Ectodermal cell (in vitro differentiated cells): ENCODE measurements around the gene TREX2.

Experiments
- H3K27ac ChIP-seq: 2 replicates; pipeline ENCODE4 v1.7.0; 2013; ENCODE audit warnings: mild to moderate bottlenecking, low read depth, low read length; ENCODE audit not compliant: insufficient read depth, poor library complexity, severe bottlenecking
- H3K27me3 ChIP-seq: 2 replicates; pipeline ENCODE4 v1.7.0; 2013; ENCODE audit warnings: mild to moderate bottlenecking, low read length; ENCODE audit not compliant: insufficient read depth, control insufficient read depth, poor library complexity, severe bottlenecking
- H3K36me3 ChIP-seq: one replicate; pipeline ENCODE4 v1.7.0; 2013; ENCODE audit warnings: low read length; ENCODE audit not compliant: control insufficient read depth, insufficient read depth
- H3K4me1 ChIP-seq: one replicate; pipeline ENCODE4 v1.7.0; 2013; ENCODE audit warnings: low read length; ENCODE audit not compliant: control insufficient read depth, insufficient read depth
- H3K4me3 ChIP-seq: 2 replicates; pipeline ENCODE4 v1.7.0; 2013; ENCODE audit warnings: low read depth, low read length, control low read depth; ENCODE audit not compliant: insufficient read depth
- H3K9me3 ChIP-seq: 2 replicates; pipeline ENCODE4 v1.7.0; 2013; ENCODE audit warnings: mild to moderate bottlenecking, low read length, moderate library complexity; ENCODE audit not compliant: control insufficient read depth
- WGBS, 2 experiments: methylation state at CpG; one replicate each; pipeline ENCODE4 v1.1.7; 2013; ENCODE audit warnings: missing lambda C conversion rate in 2 of 2; 5-methylcytosine and 5-hydroxymethylcytosine counted together

Gene TREX2

DNA sequence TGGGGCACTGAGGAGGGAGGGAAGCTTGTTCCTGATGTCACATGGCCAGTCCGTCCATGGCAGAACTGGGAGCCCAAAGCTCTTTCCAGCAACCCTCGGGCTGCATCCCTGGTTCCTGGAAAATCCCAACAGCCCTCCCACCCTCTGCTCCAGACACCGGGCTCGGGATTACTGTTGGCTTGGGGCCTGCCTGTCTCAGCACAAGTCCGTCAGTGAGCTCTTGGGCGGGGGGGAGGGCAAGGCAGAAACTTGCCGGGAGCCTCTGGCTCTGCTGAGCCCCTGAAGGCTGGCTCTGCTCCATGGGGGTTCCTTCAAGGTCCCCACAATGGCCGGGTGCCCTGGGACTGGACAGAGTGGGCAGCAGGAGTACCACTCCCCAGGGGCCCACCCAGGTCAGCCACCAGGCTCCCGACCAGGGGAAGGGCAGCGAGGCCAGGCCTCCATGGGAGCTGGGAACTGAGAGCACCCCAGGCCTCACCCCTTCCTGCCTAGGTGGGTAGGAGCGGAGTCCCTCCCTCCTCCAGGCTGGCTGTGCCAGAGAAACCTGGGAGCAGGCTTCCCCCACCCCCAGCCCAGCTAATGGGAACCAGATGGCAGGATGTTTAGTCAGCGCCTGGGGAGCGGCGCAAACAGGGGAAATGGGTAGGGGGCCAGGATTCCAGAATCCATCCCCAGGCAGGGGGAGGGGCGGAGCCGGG is 31.0 kb upstream of the TREX2 start:
- peaks cover 15% of the 10 kb centered on the region for H3K27me3 ChIP-seq
- no peak overlapping the region for H3K27ac ChIP-seq
- H3K9me3 ChIP-seq: no peaks in the 10 kb centered on the region
- H3K4me3 ChIP-seq: no peak overlapping the region
- H3K36me3 ChIP-seq: no peaks in the 10 kb centered on the region
- WGBS, 2 experiments: 79 to 81% methylated on average over 15 to 16 of the region's 16 CpGs
- H3K4me1 ChIP-seq: no peaks in the 10 kb centered on the region

DNA sequence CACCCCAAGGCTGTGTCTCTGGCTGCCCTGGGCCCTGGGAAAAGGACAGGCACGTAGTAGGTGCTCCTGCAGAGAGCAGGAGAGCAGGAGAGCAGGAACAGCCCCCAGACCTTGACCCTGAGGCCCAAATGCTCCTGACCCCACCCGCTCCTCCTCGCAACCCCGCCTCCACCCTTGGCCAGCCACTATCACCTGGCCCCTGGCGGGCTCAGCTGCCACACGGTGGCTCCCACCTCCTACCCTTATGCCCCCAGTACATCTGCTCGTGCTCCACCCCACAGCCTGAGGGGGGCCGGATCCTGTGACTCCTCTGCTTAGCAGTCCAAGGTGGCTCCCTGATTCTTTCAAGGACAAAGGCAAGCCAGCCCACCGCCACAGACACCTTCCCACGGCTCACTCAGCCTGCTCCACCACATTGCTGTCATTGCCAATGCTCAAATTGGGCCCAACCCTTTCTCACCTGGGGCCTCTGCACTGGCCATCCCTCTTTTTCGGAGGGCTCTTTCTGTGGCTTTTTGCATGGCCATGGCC is 30.0 kb upstream of the TREX2 start:
- Histone ChIP-seq H3K36me3 (no peaks in the 10 kb centered on the region), H3K4me1 (no peaks in the 10 kb centered on the region), H3K27me3 (peaks cover 15% of the 10 kb centered on the region), H3K4me3 (no peak overlapping the region), H3K27ac (no peak overlapping the region), H3K9me3 (no peaks in the 10 kb centered on the region)
- WGBS, 2 experiments: 88 to 90% methylated on average over 11 of the region's 11 CpGs

DNA sequence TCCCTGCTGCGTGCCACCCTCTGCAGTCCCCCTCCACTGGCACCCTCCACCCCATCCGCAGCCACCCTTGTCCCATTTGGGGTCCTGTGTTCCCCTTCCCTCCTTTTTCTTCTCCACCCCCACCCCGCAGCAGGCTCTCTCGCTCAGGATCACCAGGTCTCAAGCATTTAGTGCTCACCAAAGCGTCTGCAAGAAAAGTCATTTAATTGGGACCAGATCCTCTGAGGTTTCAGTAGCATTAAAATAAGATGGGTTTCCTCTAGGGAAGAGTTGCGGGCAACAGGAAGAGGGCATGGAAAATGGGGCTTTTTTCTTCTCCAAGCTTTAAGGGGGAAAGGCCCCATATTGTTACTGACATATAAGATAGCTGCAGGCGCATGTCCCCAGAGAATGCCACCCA is 29.4 kb upstream of the TREX2 start:
- WGBS, 2 experiments: 89 to 92% methylated on average over 7 of the region's 7 CpGs
- no peaks in the 10 kb centered on the region for H3K9me3 ChIP-seq
- H3K27me3 ChIP-seq: peaks cover 15% of the 10 kb centered on the region
- H3K36me3 ChIP-seq: no peaks in the 10 kb centered on the region
- no peaks in the 10 kb centered on the region for H3K4me1 ChIP-seq
- H3K27ac ChIP-seq: no peak overlapping the region
- H3K4me3 ChIP-seq: no peak overlapping the region

DNA sequence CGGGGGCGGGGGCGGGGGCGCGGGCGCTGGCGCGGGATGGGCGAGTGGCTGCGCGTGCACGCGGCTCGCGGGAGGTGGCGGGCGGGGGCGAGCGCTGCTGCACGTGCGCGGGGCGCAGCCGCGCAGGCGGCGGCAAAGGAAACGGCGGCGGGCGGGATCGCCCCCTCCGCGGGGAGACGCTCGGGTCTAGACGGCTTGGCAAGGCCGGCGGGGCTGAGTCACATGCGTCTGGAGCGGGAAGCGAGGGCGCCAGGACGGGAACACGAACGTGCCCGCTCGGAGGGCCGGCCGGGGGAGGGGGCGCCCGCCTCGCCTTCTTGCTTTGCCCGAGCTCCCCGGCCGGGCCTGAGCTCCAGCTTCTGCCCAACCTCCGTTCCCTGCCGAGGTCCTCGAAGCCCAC is 28.9 kb upstream of the TREX2 start:
- no peak overlapping the region for H3K27ac ChIP-seq
- peaks cover 15% of the 10 kb centered on the region for H3K27me3 ChIP-seq
- H3K9me3 ChIP-seq: no peaks in the 10 kb centered on the region
- WGBS, 2 experiments: 23 to 31% methylated on average over 54 to 59 of the region's 59 CpGs
- no peak overlapping the region for H3K4me3 ChIP-seq
- H3K4me1 ChIP-seq: no peaks in the 10 kb centered on the region
- no peaks in the 10 kb centered on the region for H3K36me3 ChIP-seq

DNA sequence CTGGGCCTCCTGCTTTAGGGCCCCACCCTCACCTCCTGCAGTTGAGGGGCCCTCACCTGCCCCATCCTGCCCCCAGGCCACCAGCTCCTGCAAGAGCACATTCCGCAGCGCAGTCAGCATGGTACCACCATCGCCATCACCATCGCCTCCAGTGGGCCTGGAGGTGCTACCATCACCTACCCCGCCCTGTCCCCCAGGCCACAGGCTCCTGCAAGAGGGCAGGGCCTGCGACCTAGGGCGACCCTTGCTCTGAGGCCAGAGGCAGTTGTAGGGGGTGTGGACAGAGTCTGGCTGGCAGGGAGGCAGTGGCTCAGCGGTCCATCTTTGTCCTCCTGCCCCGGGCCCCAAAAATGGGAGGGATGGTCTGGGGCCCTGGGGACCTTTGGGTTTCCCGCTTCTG is 28.4 kb upstream of the TREX2 start:
- Histone ChIP-seq H3K27me3 (peaks cover 15% of the 10 kb centered on the region), H3K4me1 (peaks cover 4% of the 10 kb centered on the region), H3K36me3 (no peaks in the 10 kb centered on the region), H3K4me3 (no peak overlapping the region), H3K27ac (no peak overlapping the region), H3K9me3 (no peaks in the 10 kb centered on the region)
- WGBS, 2 experiments: 82 to 85% methylated on average over 10 of the region's 10 CpGs

DNA sequence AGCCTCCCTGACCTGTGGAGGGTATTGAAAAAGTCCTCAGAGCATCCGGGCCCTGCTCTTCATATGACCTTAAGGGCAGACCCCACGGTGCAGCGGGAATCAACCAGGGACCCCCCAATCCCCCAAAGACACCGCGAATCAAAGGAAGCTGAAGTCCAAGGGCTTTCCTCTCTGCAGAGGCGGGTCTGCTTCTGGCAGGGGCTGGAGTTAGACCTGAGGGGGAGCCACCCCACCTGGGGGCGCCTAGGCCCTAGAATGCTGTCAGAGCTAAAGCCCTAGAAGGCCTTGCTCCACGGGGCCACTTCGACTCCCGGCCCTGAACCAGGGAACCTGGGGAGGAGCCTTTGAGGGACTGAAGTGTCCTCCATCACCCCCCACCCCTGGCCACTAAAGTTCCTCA is 27.3 kb upstream of the TREX2 start:
- 89 to 91% methylated on average over 10 of the region's 10 CpGs for WGBS, 2 experiments
- no peaks in the 10 kb centered on the region for H3K9me3 ChIP-seq
- H3K27ac ChIP-seq: no peak overlapping the region
- H3K27me3 ChIP-seq: peaks cover 15% of the 10 kb centered on the region
- H3K4me1 ChIP-seq: peaks cover 4% of the 10 kb centered on the region
- H3K4me3 ChIP-seq: no peak overlapping the region
- H3K36me3 ChIP-seq: no peaks in the 10 kb centered on the region

DNA sequence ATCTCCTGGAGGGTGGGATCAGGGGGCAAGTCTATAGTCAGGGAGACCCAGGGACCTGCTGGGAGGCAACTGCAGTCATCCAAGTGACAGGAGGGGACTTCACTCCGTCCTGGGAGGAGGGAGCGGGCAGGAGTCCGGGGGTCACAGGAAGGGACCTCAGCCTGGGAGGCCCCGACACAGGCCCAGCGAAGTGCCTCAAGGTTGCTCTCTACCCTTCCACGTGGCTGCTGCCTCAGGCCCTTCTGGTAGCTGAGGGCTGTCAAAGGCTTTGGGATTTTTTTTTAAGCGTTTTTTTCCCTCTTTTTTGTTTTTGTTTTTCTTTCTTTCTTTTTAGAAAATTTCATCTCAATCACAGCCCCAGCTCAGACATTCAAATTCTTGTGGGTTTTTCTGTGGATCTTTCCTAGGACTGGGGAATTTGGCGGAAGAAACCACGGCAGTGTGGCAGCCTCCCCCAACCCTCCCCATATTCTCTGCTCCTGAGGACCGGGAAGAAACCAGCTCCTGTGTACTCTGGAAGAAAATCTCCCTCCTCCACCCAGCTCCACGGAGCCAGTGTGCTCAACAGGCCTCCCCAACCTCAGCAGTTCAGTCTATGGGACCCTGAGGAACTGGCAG is 25.9 kb upstream of the TREX2 start:
- no peaks in the 10 kb centered on the region for H3K36me3 ChIP-seq
- no peak overlapping the region for H3K4me3 ChIP-seq
- peaks cover 15% of the 10 kb centered on the region for H3K27me3 ChIP-seq
- peaks cover 4% of the 10 kb centered on the region for H3K4me1 ChIP-seq
- H3K27ac ChIP-seq: no peak overlapping the region
- no peaks in the 10 kb centered on the region for H3K9me3 ChIP-seq
- 73 to 78% methylated on average over 10 to 11 of the region's 11 CpGs for WGBS, 2 experiments

DNA sequence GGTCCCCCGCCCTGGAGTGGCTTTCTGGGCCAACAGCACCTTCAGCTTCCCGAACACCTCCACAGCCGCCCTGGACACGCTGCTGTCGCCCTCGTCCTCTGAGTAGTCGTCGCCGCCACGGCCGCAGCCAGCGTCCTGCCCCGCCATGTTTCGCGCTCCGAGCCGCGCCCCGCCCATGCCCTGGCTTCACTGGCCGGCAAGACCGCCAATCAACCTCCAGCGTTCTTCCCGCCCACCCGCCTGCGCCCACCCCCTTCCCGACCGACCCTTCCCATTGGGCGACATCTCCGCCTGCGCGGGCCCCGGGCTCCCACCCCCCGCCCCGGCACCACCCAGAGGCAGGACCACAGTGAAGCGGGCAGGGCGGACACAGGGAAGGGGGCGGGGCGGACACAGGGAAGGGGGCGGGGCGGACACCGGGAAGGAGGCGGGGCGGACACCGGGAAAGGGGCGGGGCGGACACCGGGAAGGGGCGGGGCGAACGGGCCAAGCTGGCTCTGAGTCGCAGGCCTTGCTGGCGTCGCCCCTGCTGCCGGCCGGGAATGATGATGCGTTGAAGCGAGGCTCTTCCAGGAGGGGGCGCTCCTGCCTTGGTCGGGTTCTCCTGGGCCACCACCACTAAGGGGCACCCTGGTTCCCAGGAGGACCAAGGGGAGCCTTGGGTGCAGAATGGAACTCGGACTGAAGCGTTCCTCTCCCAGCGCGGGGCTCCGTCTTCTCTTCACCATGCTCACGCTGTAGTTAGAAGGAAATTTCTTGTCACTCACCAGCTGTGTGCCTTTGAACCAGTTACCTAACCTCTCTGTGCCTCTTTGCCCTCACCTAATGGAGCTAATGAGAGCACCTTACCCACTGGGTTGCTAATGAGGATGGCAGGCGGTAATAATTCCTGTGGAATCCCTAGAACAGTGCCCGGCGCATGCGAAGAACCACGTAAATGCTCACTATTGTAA is 24.8 kb upstream of the TREX2 start, which contains the start of gene HAUS7:
Gene HAUS7 (minus strand): TSS at position 166 of the 953 bp plus-strand sequence. CDS start 19 bp downstream, at position 147.
- WGBS, 2 experiments: 6% methylated on average over 59 to 68 of the region's 70 CpGs
- Histone ChIP-seq H3K27ac (no peak within 1 kb of the TSS), H3K9me3 (no peaks in the 10 kb centered on the region), H3K27me3 (peaks cover 9% of the 10 kb centered on the region), H3K4me3 (peak within 1 kb of the TSS; percentile 74), H3K36me3 (no peaks in the 10 kb centered on the region), H3K4me1 (peaks cover 4% of the 10 kb centered on the region)

DNA sequence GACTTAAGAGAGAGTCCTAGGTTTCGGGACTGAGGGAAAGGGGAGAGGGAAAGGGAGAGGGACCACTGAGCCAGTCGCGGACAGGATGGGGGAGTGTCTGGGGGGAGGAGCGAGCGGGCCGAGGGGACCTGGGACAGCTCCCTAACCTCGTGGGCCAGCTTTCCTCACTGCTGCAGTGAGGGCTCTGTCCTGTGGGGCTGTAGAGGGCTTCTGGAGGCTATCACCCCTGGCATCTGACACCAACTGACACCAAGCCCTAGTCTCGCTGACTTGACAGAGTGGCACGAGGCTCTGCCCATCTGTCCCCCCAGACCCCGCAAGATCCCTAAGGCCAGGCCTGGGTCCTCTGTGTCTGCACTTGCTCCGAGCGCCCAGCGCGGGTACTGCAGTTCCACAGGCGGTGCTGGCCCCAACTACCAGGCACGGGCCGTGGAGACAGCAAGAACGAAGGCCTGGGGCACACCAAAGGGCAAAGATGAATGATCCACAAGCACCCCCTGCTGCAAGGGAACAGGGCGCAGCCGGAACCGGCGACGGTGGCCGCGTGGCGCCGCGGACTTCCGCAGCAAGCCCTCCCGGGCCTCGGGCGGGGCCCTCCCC is 24.1 kb upstream of the TREX2 start:
- Histone ChIP-seq H3K4me3 (peak overlapping the region; percentile 74), H3K36me3 (no peaks in the 10 kb centered on the region), H3K4me1 (peaks cover 4% of the 10 kb centered on the region), H3K27ac (no peak overlapping the region), H3K9me3 (no peaks in the 10 kb centered on the region), H3K27me3 (peaks cover 2% of the 10 kb centered on the region)
- 0% methylated on average over 32 of the region's 32 CpGs for WGBS, 2 experiments
